ENCODE measurements around the gene FARP1. TPM values are rescaled to one million over a fixed set of nuclear protein-coding genes. Genes with fewer than 3 reads are reported as not detected.

FARP1 gene
- total and polyA plus RNA-seq, 2 of the 13 experiments (the other 11 are each of a cell fraction or from before 2014, with no cell fraction given) = 70.6 to 126 TPM

- intact Hi-C loops (cut with micrococcal nuclease; ENCODE audit: unreplicated experiment) (no loop called here), in situ Hi-C loops (cut with HindIII; ENCODE audit: extremely low pct_ligation_motif_present, low pct_unique_long_range_greater_than_20kb) (loop anchor here (25.0 kb wide), 1 partner anchor 577 kb away; no protein-coding TSS in a partner anchor)
- FAIRE-seq (no peak), DNase-seq (ENCODE audit: low spot score) (no peak), ATAC-seq (no peak; the same call in 2 of the 3 replicates)
- Histone ChIP-seq H3K4me2 (ENCODE audit: low read depth, low read length) (no peak overlapping the region), H2AFZ (ENCODE audit: low read length) (no peak overlapping the region), H3K79me2 (ENCODE audit: insufficient read depth, low read length) (no peaks in the 10 kb centered on the region), H3K27me3 (ENCODE audit: control insufficient read depth in 1 of 2, insufficient read depth in 2 of 2, low read length in 2 of 2) (no peaks in the 10 kb centered on the region), H3K27ac (ENCODE audit: extremely low read length, insufficient read depth, low read length) (no peak overlapping the region), H3K4me3 (replicated peaks in 1 of 3; ENCODE audit: insufficient read depth in 1 of 3, low read depth in 2 of 3, low read length in 3 of 3) (no peak overlapping the region), H3K4me1 (ENCODE audit: insufficient read depth, low read length) (no peaks in the 10 kb centered on the region), H3K9me3 (ENCODE audit: low read length) (no peaks in the 10 kb centered on the region), H4K20me1 (ENCODE audit: insufficient read depth, low read length) (no peaks in the 10 kb centered on the region; the same call in 1 of the 2 replicates), H3K9ac (ENCODE audit: insufficient read depth, low read depth, low read length) (no peak overlapping the region), H3K36me3 (replicated peaks in 1 of 2; ENCODE audit: control insufficient read depth in 1 of 2, insufficient read depth in 2 of 2, low read length in 2 of 2) (peaks cover 46 to 81% of the 10 kb centered on the region in 2 experiments)
- BruUV-seq (replicated peaks) = no TSS peak
- WGBS (ENCODE audit: low lambda C conversion rate) = 96% methylated on average over 20 of the region's 32 CpGs
- ChIA-PET CTCF (ENCODE audit: low intra/inter-chr PET ratio, low total read pairs) (no interaction called here), POLR2A (no interaction called here)
- TF ChIP-seq RBM22 (optimal IDR thresholded peaks at IDR 0.05; ENCODE audit: low read length) (peak; percentile 58), ZNF512B (CRISPR knock-in tag; IDR thresholded peaks at IDR 0.05; ENCODE audit: borderline replicate concordance) (no peak), FOXO4 (CRISPR knock-in tag; conservative IDR thresholded peaks at IDR 0.05) (0 out of 2 replicates have a peak, but pooled peaks have one; percentile 30), ATF5 (CRISPR knock-in tag; IDR thresholded peaks at IDR 0.05; ENCODE audit: low read depth) (no peak), HNF1A (IDR thresholded peaks at IDR 0.05; ENCODE audit: low read depth) (no peak), HNF1A (CRISPR knock-in tag; IDR thresholded peaks at IDR 0.05; ENCODE audit: borderline replicate concordance) (no peak), ZBTB7A (CRISPR knock-in tag; IDR thresholded peaks at IDR 0.05) (no peak), ZNF687 (CRISPR knock-in tag; IDR thresholded peaks at IDR 0.05) (peak; percentile 15; the same call in 1 of the 2 replicates), MED13 (CRISPR knock-in tag; IDR thresholded peaks at IDR 0.05) (no peak)
Measured at GRCh38 chr13:98439126-98439828, 296.4 kb downstream of the FARP1 start.

All from HepG2 (cell line).